Hepatocyte (in vitro differentiated cells): ENCODE results near the gene ABHD15.

Source experiments
- EZH2 ChIP-seq: fragments of 200-600 bp; sonication (generic); IDR thresholded peaks from 2 replicates; pipeline ENCODE4 v1.6.1; 2016; ENCODE audit warnings: antibody characterized with exemption, mild to moderate bottlenecking, borderline replicate concordance
- EZH2phosphoT487 ChIP-seq: fragments of 200-600 bp; sonication (generic); IDR thresholded peaks from one replicate; pipeline ENCODE4 v1.6.1; 2018; ENCODE audit warnings: antibody characterized with exemption, mild to moderate bottlenecking, low read depth, moderate library complexity; ENCODE audit not compliant: unreplicated experiment, severe bottlenecking
- TF ChIP-seq, protein P1 (sequence below): fragments of 200-600 bp; sonication (generic); IDR thresholded peaks from 2 replicates; pipeline ENCODE4 v1.5.1; 2016; ENCODE audit warnings: antibody characterized with exemption, mild to moderate bottlenecking; ENCODE audit not compliant: poor library complexity

DNA sequence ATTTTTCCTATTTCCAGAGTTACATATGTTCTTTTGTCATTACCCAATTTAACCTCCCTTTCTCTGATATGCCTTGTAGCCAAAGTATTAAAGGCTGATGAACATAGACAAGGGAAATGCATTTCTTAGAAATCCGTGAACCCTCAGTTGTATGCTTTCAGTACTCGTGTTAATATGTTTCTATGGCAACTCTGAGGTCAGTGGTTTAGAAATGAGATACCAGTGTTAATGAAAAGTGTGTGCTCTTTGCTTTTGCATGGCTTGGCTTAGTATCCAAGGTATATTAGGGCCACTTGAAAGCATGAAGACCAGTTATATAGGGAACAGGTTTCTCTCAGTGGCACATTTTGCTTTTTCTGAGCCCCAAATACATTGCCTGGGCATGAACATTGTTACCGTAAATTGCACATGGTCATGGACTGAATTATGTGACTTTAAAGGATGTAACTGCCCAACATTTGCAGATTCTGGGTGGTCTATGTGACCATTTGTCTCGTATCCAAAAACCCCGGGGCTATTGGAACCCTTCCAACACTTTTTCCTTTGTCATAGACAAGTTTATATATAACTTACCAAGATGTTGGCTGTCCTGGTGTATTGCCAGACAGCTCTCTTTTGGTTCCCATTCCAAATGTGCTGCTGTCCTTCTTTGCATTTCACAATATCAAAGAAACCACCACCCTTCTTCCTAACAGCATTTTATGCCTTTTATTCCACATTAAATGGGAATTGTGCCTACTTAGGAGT, 17.5 kb downstream of the ABHD15 start:
- TF ChIP-seq, protein P1, sequence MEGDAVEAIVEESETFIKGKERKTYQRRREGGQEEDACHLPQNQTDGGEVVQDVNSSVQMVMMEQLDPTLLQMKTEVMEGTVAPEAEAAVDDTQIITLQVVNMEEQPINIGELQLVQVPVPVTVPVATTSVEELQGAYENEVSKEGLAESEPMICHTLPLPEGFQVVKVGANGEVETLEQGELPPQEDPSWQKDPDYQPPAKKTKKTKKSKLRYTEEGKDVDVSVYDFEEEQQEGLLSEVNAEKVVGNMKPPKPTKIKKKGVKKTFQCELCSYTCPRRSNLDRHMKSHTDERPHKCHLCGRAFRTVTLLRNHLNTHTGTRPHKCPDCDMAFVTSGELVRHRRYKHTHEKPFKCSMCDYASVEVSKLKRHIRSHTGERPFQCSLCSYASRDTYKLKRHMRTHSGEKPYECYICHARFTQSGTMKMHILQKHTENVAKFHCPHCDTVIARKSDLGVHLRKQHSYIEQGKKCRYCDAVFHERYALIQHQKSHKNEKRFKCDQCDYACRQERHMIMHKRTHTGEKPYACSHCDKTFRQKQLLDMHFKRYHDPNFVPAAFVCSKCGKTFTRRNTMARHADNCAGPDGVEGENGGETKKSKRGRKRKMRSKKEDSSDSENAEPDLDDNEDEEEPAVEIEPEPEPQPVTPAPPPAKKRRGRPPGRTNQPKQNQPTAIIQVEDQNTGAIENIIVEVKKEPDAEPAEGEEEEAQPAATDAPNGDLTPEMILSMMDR, result no peak
- TF ChIP-seq EZH2 (no peak), EZH2phosphoT487 (no peak)
